ENCODE measurements around the gene PEX11B.

The PEX11B gene

GRCh38 chr1:145918144-145918991 lies at the start of gene PEX11B:
Gene PEX11B, minus strand, starts transcription at chr1:145918717. Its CDS starts 29 bp downstream, at chr1:145918688.
- H3K4me3 ChIP-seq (ENCODE audit: low read length): peak within 1 kb of the TSS; percentile 95
- TF ChIP-seq CTCF (IDR thresholded peaks at IDR 0.05; ENCODE audit: insufficient read depth, low read depth, low read length, missing control alignments): no peak
- peak; percentile 92 for DNase-seq (ENCODE audit: low read depth)

GRCh38 chr1:145967288-145967687 lies 48.8 kb upstream of the PEX11B start:
- no peak for TF ChIP-seq CTCF (IDR thresholded peaks at IDR 0.05; ENCODE audit: insufficient read depth, low read depth, low read length, missing control alignments)
- H3K4me3 ChIP-seq (ENCODE audit: low read length): no peak overlapping the region
- no peak for DNase-seq (ENCODE audit: low read depth)

DNA sequence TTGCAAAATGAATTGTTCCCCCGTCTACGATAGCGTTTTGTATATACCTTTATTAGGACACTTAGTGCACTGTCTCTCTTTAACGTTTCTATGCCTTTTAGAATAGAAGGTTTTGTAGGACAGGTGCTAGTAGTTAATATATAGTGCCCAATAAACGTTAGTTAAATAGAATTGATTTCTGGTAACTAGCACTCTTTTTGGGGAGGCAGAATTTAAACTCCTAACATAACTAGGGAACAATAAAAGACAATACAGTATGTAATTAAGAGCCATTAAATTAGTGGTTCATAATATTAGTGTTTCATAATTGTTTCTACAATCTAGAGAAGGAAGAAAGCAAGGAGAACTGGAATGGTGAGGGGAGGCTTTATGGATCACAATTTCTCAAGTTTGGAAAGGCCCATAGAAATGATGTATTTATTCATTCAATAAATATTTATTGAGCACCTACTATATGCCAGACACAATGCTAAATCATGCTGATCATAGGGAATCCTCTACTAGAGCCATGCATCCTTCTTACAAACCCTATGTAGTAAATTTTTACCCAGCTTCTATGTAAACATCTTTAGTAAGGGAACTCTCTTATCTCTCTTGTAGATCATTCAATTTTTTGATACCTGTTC lies 46.7 kb upstream of the PEX11B start:
- TF ChIP-seq CTCF (IDR thresholded peaks at IDR 0.05; ENCODE audit: insufficient read depth, low read depth, low read length, missing control alignments): no peak
- no peak for DNase-seq (ENCODE audit: low read depth)
- peak overlapping the region; percentile 73 for H3K4me3 ChIP-seq (ENCODE audit: low read length)

GRCh38 chr1:145964328-145965118 lies 46.0 kb upstream of the PEX11B start, which contains the start of the genes ANKRD34A and POLR3GL:
Gene ANKRD34A, minus strand, starts transcription at chr1:145964575. Its CDS starts 2,816 bp downstream, at chr1:145961759.
Gene POLR3GL, plus strand, starts transcription at chr1:145964690. Its CDS starts 10,176 bp downstream, at chr1:145974866.
- peak within 1 kb of the TSS; percentile 73 for H3K4me3 ChIP-seq (ENCODE audit: low read length)
- peak; percentile 96 for DNase-seq (ENCODE audit: low read depth)

GRCh38 chr1:145963265-145964019 lies 44.9 kb upstream of the PEX11B start:
- no peak for TF ChIP-seq CTCF (IDR thresholded peaks at IDR 0.05; ENCODE audit: insufficient read depth, low read depth, low read length, missing control alignments)
- DNase-seq (ENCODE audit: low read depth): peak; percentile 61

More at GRCh38 chr1:145964328-145965118, 46.0 kb upstream of the PEX11B start, which contains the start of the genes ANKRD34A and POLR3GL:
- TF ChIP-seq CTCF (IDR thresholded peaks at IDR 0.05; ENCODE audit: insufficient read depth, low read depth, low read length, missing control alignments): no peak

More at GRCh38 chr1:145963265-145964019, 44.9 kb upstream of the PEX11B start:
- H3K4me3 ChIP-seq (ENCODE audit: low read length): peak overlapping the region; percentile 73

All from epithelial cell of esophagus (primary cell).